ENCODE data around the gene AQP6.

AQP6 gene

DNA sequence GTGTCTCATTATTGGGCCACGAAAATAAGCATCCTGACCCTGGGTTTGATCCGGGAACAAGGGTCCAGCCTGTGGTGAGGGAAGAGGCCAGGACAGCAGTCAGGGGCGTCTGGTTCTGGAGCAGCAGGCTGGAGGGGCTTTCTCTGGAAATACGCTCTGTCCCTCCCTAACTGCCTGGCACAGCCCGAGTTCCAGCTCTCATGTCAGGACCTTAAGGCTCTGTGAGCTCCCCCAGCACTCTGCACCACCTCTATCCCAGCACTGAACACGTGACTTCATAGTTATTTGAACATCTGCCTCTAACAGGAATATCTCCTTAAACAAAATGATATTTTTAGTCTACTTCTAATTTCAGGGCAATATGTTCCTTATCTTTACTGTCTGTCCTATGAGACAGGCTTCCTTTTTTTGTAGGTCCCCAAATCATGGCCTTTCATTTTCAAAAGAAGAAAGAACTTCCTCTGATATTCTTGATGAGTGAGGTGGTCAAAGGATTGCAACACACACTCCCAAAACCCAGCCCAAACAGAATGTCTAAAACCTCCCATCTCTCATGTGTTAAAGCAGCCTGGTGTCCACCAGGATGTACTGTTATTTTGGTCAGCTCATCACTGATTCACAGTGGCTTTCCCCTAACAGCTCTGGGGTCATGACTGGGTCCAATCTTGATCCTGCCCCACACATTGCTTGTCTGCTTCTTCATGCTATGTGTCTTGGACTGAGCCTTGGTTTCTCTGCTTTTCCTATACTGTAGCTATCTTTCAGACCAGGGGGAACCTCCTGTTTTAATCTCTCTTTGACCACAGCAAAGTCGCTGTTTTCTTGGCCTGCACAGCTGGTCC is 9.7 kb downstream of the AQP6 start:
- H3K27ac ChIP-seq (ENCODE audit: low read depth, low read length, poor library complexity, severe bottlenecking), result no peak overlapping the region
- no peak overlapping the region for H3K4me3 ChIP-seq (ENCODE audit: low read depth, low read length, poor library complexity, severe bottlenecking)
- H3K9ac ChIP-seq (ENCODE audit: low read length), result no peak overlapping the region
- H2AFZ ChIP-seq (ENCODE audit: low read length), result no peak overlapping the region
- H3K27me3 ChIP-seq (ENCODE audit: insufficient read depth, low read length), result no peaks in the 10 kb centered on the region
- no peak for TF ChIP-seq EZH2 (IDR thresholded peaks at IDR 0.05; ENCODE audit: borderline replicate concordance, low read length)
- TF ChIP-seq, protein P1, sequence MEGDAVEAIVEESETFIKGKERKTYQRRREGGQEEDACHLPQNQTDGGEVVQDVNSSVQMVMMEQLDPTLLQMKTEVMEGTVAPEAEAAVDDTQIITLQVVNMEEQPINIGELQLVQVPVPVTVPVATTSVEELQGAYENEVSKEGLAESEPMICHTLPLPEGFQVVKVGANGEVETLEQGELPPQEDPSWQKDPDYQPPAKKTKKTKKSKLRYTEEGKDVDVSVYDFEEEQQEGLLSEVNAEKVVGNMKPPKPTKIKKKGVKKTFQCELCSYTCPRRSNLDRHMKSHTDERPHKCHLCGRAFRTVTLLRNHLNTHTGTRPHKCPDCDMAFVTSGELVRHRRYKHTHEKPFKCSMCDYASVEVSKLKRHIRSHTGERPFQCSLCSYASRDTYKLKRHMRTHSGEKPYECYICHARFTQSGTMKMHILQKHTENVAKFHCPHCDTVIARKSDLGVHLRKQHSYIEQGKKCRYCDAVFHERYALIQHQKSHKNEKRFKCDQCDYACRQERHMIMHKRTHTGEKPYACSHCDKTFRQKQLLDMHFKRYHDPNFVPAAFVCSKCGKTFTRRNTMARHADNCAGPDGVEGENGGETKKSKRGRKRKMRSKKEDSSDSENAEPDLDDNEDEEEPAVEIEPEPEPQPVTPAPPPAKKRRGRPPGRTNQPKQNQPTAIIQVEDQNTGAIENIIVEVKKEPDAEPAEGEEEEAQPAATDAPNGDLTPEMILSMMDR (IDR thresholded peaks at IDR 0.05; ENCODE audit: low read length), result no peak
- H3K4me2 ChIP-seq (ENCODE audit: low read length), result no peak overlapping the region
- H3F3A ChIP-seq (ENCODE audit: insufficient read depth, low read length), result no peaks in the 10 kb centered on the region
- no peaks in the 10 kb centered on the region for H3K4me1 ChIP-seq (ENCODE audit: insufficient read depth, low read length, severe bottlenecking)
- no peaks in the 10 kb centered on the region for H4K20me1 ChIP-seq (ENCODE audit: insufficient read depth, low read length)
- no peaks in the 10 kb centered on the region for H3K79me2 ChIP-seq (ENCODE audit: insufficient read depth, low read length)
- no peaks in the 10 kb centered on the region for H3K9me3 ChIP-seq (ENCODE audit: low read length)
- H3K9me2 ChIP-seq (ENCODE audit: low read depth, low read length), result no peaks in the 10 kb centered on the region
- H3K36me3 ChIP-seq (ENCODE audit: insufficient read depth, low read length), result peaks cover 21% of the 10 kb centered on the region; the same call in 1 of the 2 replicates

DNA sequence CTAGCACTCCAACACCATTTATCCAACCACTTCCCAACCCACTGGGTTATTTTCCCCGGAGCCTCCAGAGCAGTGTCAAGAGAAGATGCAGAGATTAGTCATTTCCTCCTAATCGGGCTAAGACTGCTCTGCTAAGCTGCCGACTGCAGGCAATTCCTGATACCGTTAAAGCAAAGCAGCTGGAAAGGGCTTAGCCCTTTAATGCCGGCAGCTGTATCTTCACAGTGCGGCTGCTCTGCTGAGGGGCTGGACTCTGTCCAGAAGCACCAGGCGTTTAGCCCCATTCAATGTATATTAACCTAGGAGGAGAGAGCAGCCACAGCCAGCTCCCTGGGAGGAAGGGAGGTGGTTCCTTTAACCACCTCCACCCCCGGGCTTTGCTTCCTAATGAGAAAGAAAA is 11.1 kb downstream of the AQP6 start:
- Histone ChIP-seq H2AFZ (ENCODE audit: low read length) (no peak overlapping the region), H3K4me3 (ENCODE audit: low read depth, low read length, poor library complexity, severe bottlenecking) (no peak overlapping the region), H3K9me3 (ENCODE audit: low read length) (no peaks in the 10 kb centered on the region), H3K79me2 (ENCODE audit: insufficient read depth, low read length) (no peaks in the 10 kb centered on the region), H4K20me1 (ENCODE audit: insufficient read depth, low read length) (no peaks in the 10 kb centered on the region), H3K4me2 (ENCODE audit: low read length) (no peak overlapping the region), H3K36me3 (ENCODE audit: insufficient read depth, low read length) (peaks cover 35% of the 10 kb centered on the region), H3K4me1 (ENCODE audit: insufficient read depth, low read length, severe bottlenecking) (no peaks in the 10 kb centered on the region), H3K27ac (ENCODE audit: low read depth, low read length, poor library complexity, severe bottlenecking) (no peak overlapping the region), H3F3A (ENCODE audit: insufficient read depth, low read length) (no peaks in the 10 kb centered on the region), H3K27me3 (ENCODE audit: insufficient read depth, low read length) (no peaks in the 10 kb centered on the region), H3K9me2 (ENCODE audit: low read depth, low read length) (no peaks in the 10 kb centered on the region), H3K9ac (ENCODE audit: low read length) (no peak overlapping the region)
- TF ChIP-seq, protein P1 (IDR thresholded peaks at IDR 0.05; ENCODE audit: low read length), result no peak
- TF ChIP-seq EZH2 (IDR thresholded peaks at IDR 0.05; ENCODE audit: borderline replicate concordance, low read length), result no peak

DNA sequence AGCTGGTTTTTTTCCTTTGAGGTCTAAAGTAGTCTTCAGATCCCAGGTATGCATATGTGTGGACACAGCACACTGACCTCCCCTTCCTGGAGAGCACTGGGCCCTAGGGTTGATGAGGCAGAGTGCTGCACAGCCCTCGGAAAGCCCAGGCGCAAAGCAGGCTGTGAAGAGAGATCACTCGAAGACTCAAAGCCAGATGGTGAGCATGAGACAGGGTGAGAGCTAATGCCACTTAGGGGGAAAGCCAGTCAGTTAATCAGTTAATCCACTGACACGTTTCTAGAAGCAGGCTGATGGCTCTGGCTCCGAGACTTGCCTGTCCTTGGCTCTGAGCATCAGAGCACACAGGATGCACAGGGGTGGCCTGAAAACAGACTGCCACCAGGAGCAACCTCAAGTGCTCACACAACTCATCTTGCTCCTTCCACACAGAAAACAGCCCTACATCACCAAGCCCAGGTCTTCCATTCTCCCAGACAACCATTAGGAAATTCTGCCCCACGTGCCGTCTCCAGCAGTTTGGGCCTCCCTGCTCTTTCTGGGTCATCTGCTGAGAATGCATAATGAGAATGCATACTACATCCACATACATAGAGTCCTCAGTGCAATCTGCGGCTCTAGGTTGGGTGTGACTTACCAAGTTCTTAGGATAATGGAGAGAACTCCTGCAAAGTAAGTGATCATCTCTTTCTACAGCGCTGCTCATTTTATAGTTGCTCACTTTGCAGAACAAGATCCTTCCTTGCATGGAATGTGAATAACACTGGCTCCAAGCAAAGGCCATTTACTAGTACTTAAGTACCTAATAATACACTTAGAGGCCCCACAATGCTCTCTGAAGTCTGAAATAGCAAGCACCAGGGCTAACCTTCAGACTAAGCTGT is 12.0 kb downstream of the AQP6 start:
- no peak overlapping the region for H2AFZ ChIP-seq (ENCODE audit: low read length)
- H3F3A ChIP-seq (ENCODE audit: insufficient read depth, low read length), result no peaks in the 10 kb centered on the region
- H3K9me2 ChIP-seq (ENCODE audit: low read depth, low read length), result no peaks in the 10 kb centered on the region
- no peak overlapping the region for H3K9ac ChIP-seq (ENCODE audit: low read length)
- no peaks in the 10 kb centered on the region for H3K27me3 ChIP-seq (ENCODE audit: insufficient read depth, low read length)
- H3K79me2 ChIP-seq (ENCODE audit: insufficient read depth, low read length), result no peaks in the 10 kb centered on the region
- H3K36me3 ChIP-seq (ENCODE audit: insufficient read depth, low read length), result peaks cover 43% of the 10 kb centered on the region
- H4K20me1 ChIP-seq (ENCODE audit: insufficient read depth, low read length), result no peaks in the 10 kb centered on the region
- H3K27ac ChIP-seq (ENCODE audit: low read depth, low read length, poor library complexity, severe bottlenecking), result no peak overlapping the region
- H3K9me3 ChIP-seq (ENCODE audit: low read length), result no peaks in the 10 kb centered on the region
- H3K4me2 ChIP-seq (ENCODE audit: low read length), result no peak overlapping the region
- no peak overlapping the region for H3K4me3 ChIP-seq (ENCODE audit: low read depth, low read length, poor library complexity, severe bottlenecking)
- TF ChIP-seq, protein P1 (IDR thresholded peaks at IDR 0.05; ENCODE audit: low read length), result no peak
- no peak for TF ChIP-seq EZH2 (IDR thresholded peaks at IDR 0.05; ENCODE audit: borderline replicate concordance, low read length)
- H3K4me1 ChIP-seq (ENCODE audit: insufficient read depth, low read length, severe bottlenecking), result no peaks in the 10 kb centered on the region

Data from OCI-LY1 (cell line).